DOHH2 (cell line): ENCODE results near the gene PTPRT.

Experiments used
- H3F3A ChIP-seq: fragments of 200-600 bp; sonication (generic), shearing (Covaris generic); 2 replicates; pipeline ENCODE4 v1.6.0; 2016; ENCODE audit warnings: antibody characterized with exemption, mild to moderate bottlenecking; ENCODE audit not compliant: control insufficient read depth, insufficient read depth
- H3K27ac ChIP-seq: fragments of 200-600 bp; sonication (generic); 2 replicates; pipeline ENCODE4 v1.5.1; 2014; ENCODE audit warnings: low read depth, mild to moderate bottlenecking, low read length, moderate library complexity
- H3K27me3 ChIP-seq: fragments of 200-600 bp; sonication (generic); 2 replicates; pipeline ENCODE4 v1.6.1; 2014; ENCODE audit warnings: mild to moderate bottlenecking, low read length, mixed read lengths; ENCODE audit not compliant: control insufficient read depth
- H3K36me3 ChIP-seq: fragments of 200-600 bp; sonication (generic); 2 replicates; pipeline ENCODE4 v1.6.1; 2014; ENCODE audit warnings: mild to moderate bottlenecking, low read length, moderate library complexity, mixed read lengths; ENCODE audit not compliant: control insufficient read depth
- H3K4me1 ChIP-seq: fragments of 200-600 bp; sonication (generic); 2 replicates; pipeline ENCODE4 v1.6.1; 2014; ENCODE audit warnings: mild to moderate bottlenecking, low read length, mixed read lengths; ENCODE audit not compliant: control insufficient read depth
- H3K4me2 ChIP-seq: fragments of 200-600 bp; sonication (generic); 2 replicates; pipeline ENCODE4 v1.6.0; 2014; ENCODE audit warnings: mild to moderate bottlenecking, low read length, moderate library complexity
- H3K4me3 ChIP-seq: fragments of 200-600 bp; sonication (generic); 2 replicates; pipeline ENCODE4 v1.5.1; 2014; ENCODE audit warnings: mild to moderate bottlenecking, low read length, mixed read lengths
- H3K79me2 ChIP-seq: fragments of 200-600 bp; sonication (generic); 2 replicates; pipeline ENCODE4 v1.6.1; 2014; ENCODE audit warnings: mild to moderate bottlenecking, low read length, mixed read lengths; ENCODE audit not compliant: control insufficient read depth
- H3K9me2 ChIP-seq: fragments of 200-600 bp; sonication (generic); replicated peaks from 2 replicates; pipeline ENCODE4 v1.6.1; 2014; ENCODE audit warnings: mild to moderate bottlenecking, low read length, mixed read lengths; ENCODE audit not compliant: control insufficient read depth
- H3K9me3 ChIP-seq: fragments of 200-600 bp; sonication (generic); 2 replicates; pipeline ENCODE4 v1.6.1; 2014; ENCODE audit warnings: antibody characterized with exemption, low read length, mixed read lengths; ENCODE audit not compliant: control insufficient read depth, insufficient read depth
- H4K20me1 ChIP-seq: fragments of 200-600 bp; sonication (generic); 2 replicates; pipeline ENCODE4 v1.6.0; 2014; ENCODE audit warnings: low read depth, mild to moderate bottlenecking, antibody characterized with exemption, low read length, moderate library complexity; ENCODE audit not compliant: control insufficient read depth, insufficient read depth
- CTCF ChIP-seq: fragments of 200-600 bp; sonication (generic); IDR thresholded peaks from one replicate; pipeline ENCODE4 v1.5.1; 2014; ENCODE audit warnings: antibody characterized with exemption, mild to moderate bottlenecking, low read depth, low read length; ENCODE audit not compliant: poor library complexity, severe bottlenecking
- EZH2phosphoT487 ChIP-seq: fragments of 200-600 bp; sonication (generic); IDR thresholded peaks from 2 replicates; pipeline ENCODE4 v1.6.1; 2017; ENCODE audit warnings: borderline replicate concordance, mild to moderate bottlenecking, antibody characterized with exemption, low read length, moderate library complexity, mixed read lengths

Gene PTPRT

DNA sequence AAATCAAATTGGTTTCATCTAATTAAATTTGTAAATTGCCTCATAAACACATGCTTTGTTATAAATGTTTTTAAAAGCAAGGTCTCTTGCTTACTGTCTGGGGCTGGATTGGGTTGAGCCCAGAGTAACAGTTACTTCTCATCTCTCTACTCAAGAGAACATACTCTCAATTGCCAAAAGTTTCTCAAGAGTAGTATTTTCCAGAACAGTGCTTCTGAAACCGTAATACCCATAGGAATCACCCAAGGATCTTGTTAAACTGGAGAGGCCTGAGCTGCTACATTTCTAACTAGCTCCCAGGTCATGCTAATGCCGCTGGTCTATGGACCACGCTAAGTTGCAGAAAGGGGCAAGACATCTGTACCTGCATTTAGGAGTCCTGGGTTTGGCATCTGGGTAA lies 744.9 kb downstream of the PTPRT start:
- Histone ChIP-seq H3K36me3 (no peaks in the 10 kb centered on the region), H3K79me2 (no peaks in the 10 kb centered on the region), H3K27me3 (no peaks in the 10 kb centered on the region), H3F3A (no peaks in the 10 kb centered on the region), H3K4me1 (no peaks in the 10 kb centered on the region), H3K9me3 (no peaks in the 10 kb centered on the region), H3K27ac (no peak overlapping the region), H3K9me2 (no peaks in the 10 kb centered on the region), H4K20me1 (no peaks in the 10 kb centered on the region), H3K4me3 (no peak overlapping the region), H3K4me2 (no peak overlapping the region)
- TF ChIP-seq CTCF (no peak), EZH2phosphoT487 (no peak)

DNA sequence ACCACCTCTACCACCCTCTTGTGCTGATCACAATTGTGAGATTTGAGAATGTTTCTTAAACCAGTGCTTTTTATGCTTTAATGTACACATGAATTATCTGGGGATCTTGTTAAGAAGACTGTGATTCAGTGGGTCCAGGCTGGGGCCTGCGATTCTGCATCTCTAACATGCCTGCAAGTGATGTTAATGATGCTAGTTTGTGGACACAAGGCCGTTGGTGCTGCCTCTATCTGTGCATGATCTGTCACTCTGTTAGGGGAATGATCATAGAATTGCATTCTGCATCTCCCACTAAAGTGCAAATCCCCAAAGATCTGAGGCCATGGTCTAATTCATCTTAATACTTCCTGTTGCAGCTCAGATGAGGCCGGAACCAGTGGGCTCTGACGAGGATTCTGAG lies 746.5 kb downstream of the PTPRT start:
- H3K27ac ChIP-seq = no peak overlapping the region
- no peaks in the 10 kb centered on the region for H3K36me3 ChIP-seq
- no peaks in the 10 kb centered on the region for H4K20me1 ChIP-seq
- no peaks in the 10 kb centered on the region for H3K9me3 ChIP-seq
- H3K4me1 ChIP-seq = no peaks in the 10 kb centered on the region
- no peaks in the 10 kb centered on the region for H3F3A ChIP-seq
- H3K9me2 ChIP-seq = no peaks in the 10 kb centered on the region
- TF ChIP-seq EZH2phosphoT487 (no peak), CTCF (no peak)
- no peak overlapping the region for H3K4me2 ChIP-seq
- H3K4me3 ChIP-seq = no peak overlapping the region
- no peaks in the 10 kb centered on the region for H3K27me3 ChIP-seq
- no peaks in the 10 kb centered on the region for H3K79me2 ChIP-seq

DNA sequence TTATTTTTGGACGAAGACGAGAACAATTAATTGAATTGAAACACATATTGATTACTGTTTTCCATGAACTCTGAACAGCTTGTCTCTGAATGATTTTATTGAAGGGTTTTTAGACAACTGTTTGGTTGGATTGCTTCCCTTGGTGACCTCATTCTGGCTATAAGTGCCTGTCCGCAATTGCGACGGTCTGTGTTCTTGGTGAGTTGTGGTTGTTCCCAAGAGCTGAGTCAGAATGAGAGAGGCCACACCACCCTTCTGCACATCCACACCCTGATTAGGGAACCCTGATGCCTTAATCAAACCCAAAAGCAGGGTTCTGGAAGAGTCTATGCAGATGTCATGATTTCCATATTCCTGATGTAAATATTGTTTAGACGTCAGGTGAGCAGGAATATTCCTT lies 747.0 kb downstream of the PTPRT start:
- H3K36me3 ChIP-seq = no peaks in the 10 kb centered on the region
- H3K4me3 ChIP-seq = no peak overlapping the region
- H3K4me2 ChIP-seq = no peak overlapping the region
- no peaks in the 10 kb centered on the region for H3K27me3 ChIP-seq
- no peaks in the 10 kb centered on the region for H3F3A ChIP-seq
- H3K27ac ChIP-seq = no peak overlapping the region
- H3K4me1 ChIP-seq = no peaks in the 10 kb centered on the region
- H3K79me2 ChIP-seq = no peaks in the 10 kb centered on the region
- no peak for TF ChIP-seq CTCF
- TF ChIP-seq EZH2phosphoT487 = no peak
- H3K9me3 ChIP-seq = no peaks in the 10 kb centered on the region
- H3K9me2 ChIP-seq = no peaks in the 10 kb centered on the region
- no peaks in the 10 kb centered on the region for H4K20me1 ChIP-seq

GRCh38 chr20:42441864-42442331 lies 747.8 kb downstream of the PTPRT start:
- Histone ChIP-seq H3K4me3 (no peak overlapping the region), H3K9me3 (no peaks in the 10 kb centered on the region), H3K27ac (no peak overlapping the region), H3K36me3 (no peaks in the 10 kb centered on the region), H3K4me1 (no peaks in the 10 kb centered on the region), H4K20me1 (no peaks in the 10 kb centered on the region), H3K4me2 (no peak overlapping the region), H3K27me3 (no peaks in the 10 kb centered on the region), H3K9me2 (no peaks in the 10 kb centered on the region), H3F3A (no peaks in the 10 kb centered on the region), H3K79me2 (no peaks in the 10 kb centered on the region)
- TF ChIP-seq CTCF (no peak), EZH2phosphoT487 (no peak)
